HL-60/S4 treated with retinoic acid at 250 ng/mL for 4 days and 3 days (cell line): ENCODE data around the gene AHCY.
"Not testable (repeated sequence)": the region's sequence is repeated elsewhere in the genome, so short reads cannot be mapped to it uniquely, and the experiment has no call there.

Experiments
- in situ Hi-C: fragments of 300-500 bp; cut with MboI; formaldehyde crosslinking; loops from 2 replicates; pipeline ENCODE4 v1.7.0; 2022; ENCODE audit warnings: low sequenced_read_pairs

The AHCY gene

DNA sequence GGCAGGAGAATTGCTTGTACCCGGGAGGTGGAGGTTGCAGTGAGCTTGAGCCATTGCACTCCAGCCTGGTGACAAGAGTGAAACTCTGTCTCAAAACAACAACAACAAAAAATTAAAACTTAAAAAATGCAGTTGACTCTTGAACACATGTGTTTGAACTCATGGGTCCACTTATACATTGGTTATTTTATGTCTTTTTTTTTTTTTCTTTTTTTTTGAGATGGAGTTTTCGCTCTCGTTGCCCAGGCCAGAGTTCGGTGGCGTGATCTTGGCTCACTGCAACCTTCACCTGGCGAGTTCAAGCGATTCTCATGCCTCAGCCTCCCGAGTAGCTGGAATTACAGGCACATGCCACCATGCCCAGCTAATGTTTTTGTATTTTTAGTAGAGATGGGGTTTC lies 39.7 kb downstream of the AHCY start:
- in situ Hi-C loops: not testable (repeated sequence)

DNA sequence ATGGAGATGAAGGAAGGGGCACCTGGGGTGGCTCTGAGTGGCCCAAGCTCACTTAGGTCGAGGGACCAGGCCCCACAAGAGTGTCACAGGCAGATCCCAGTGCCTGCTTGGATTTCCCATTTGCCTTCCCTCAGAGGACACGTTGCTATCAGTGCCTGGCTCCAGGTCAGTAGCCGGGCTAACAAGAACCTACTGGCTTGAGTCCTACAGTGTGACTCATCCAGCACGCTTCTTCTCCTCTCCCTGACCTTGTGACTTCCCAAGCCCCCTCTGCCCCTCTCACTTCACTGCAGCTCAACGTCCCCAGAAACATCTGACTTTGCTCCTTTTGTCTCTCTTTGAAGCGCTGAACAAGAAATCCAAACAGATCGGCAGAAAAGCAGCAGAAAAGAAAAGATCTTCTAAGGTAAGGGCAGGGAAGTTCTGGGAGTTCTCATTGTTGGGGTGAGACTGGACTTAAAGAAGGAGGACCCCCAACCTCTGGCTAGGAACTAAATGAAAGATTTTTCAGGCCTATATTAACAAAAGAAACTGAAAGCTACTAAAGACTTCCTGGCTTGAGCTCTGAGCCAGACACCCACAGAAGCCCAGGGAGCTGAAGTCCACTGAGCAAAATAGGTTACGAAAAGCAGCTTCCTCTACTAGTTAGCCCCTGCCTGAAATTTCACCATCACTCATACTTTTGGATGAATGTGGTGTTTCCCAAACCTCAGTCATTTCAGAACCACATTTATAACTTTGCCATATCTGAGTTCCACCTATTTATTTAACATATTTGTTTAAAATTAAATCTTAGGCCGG lies 40.5 kb downstream of the AHCY start:
- in situ Hi-C loops: no loop called here

DNA sequence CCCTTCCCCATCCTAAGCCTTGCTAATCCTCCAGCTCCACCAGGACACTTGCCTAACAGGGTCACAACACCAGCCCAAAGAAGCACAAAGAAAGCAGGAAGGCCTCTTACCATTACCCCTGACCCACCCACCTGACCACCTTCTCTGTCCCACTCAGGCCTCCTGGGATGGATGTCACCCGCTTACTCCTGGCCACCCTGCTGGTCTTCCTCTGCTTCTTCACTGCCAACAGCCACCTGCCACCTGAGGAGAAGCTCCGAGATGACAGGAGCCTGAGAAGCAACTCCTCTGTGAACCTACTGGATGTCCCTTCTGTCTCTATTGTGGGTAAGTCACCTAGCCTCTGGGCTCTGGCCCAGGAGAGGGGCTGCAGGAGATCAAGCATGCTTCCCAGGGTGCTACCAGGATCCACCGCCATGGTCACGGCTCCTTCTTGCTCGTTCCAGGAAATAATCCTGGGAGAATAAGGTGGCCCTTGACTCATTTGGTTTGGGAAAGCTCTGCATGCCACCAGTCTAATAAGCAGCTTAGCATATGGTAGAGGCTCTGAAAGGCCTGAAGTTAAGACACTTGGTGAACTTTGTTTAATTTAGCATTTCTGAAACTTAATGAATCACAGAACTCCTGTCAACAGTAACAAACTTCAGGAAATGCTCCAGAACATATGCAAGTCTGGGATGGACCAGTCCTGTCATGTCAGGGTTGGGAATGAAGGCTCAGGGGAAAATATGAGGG lies 42.8 kb downstream of the AHCY start:
- in situ Hi-C loops: no loop called here

DNA sequence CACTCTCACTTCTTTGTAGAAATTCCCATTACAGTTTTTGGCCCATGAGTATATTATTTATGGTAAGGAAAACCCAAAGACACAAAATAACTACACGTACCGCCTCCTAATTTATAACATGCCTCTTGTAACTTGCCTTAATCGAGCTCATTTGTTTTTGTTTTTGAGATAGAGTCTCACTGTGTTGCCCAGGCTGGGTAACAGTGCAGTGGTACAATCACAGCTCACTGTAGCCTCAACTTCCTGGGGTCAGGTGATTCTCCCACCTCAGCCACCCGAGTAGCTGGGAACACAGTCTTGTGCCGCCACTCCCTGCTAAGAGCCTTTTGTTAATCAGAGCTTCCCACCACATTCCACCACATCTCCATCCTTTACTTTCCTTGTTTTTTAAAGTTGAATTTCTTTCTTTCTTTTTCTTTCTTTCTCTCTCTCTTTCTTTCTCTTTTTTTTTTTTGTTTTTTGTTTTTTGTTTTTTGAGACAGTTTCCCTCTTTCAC lies 46.5 kb downstream of the AHCY start:
- in situ Hi-C loops: no loop called here

DNA sequence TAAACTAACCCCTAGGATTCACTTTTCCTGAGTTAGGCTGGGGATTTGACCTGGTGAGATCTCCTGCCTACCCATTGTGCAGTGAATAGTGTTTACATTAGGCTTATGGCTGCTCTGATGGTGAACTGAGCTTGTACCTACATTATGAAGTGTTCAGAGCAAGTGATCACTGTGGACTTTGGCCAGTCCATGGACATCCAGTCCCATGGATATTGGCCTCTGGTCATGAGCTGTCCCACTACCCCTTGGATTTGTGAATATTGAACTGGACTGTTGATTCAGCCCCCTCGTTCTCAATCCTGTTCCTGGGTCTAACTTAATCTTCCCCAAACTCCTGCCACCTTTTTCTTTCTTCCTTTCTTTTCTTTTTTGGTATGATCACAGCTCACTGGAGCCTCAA lies 48.2 kb downstream of the AHCY start:
- in situ Hi-C loops: no loop called here

DNA sequence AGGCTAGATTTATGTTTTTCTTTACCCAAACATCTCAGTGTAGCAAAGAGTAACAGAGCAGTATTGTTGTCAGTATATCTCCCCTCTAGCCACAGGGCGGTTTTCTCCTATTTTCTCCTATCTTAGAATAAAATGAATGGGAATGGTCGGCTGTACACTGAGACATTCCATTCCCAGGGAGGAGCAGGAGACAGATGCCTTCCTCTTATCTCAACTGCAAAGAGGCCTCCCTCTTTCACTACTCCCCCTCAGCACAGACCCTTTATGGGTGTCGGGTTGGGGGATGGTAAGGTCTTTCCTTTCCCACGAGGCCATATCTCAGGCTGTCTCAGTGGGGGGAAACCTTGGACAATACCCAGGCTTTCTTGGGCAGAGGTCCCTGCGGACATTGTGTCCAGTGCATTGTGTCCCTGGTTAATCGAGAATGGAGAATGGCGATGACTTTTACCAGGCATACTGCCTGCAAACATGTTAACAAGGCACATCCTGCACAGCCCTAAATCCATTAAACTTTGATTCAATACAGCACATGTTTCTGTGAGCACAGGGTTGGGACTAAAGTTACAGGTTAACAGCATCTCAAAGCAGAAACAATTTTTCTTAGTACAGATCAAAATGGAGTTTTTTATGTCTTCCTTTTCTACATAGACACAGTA lies 50.6 kb downstream of the AHCY start:
- in situ Hi-C loops: not testable (repeated sequence)

DNA sequence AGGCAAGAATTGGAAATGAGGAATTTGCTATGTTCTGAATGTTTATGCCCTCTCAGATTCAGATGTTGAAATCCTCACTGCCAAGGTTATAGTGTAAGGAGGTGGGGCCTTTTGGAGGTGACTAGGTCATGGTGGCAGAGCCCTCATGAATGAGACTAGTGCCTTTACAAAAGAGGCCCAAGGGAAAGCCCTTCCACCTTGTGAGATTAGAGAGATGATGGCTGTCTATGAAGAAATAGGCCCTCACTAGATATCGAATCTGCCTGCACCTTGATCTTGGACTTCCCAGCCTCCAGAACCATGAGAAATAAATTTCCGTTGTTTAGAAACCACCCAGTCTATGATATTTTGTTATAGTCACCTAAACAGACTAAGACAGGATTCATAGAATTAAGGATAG lies 51.5 kb downstream of the AHCY start:
- in situ Hi-C loops: no loop called here

DNA sequence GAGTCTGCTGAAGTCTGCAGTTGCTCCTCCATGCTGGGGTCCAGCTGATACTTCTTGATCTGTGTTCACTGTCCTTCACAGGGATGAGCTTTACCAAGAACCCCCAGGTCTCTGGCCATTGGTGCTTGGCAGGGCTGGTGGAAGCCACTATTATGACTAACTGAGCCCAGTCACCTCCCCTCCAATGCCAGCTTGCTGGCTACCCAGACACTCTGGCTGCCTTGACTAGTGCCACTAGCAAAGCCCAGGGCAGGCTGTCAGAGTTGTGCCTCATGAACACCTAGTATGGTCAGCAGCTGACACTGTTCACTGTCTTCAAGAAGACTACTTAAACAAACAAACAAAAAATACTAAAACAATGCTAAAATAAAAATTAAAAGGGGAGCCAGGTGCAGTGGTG lies 53.1 kb downstream of the AHCY start:
- in situ Hi-C loops: no loop called here

DNA sequence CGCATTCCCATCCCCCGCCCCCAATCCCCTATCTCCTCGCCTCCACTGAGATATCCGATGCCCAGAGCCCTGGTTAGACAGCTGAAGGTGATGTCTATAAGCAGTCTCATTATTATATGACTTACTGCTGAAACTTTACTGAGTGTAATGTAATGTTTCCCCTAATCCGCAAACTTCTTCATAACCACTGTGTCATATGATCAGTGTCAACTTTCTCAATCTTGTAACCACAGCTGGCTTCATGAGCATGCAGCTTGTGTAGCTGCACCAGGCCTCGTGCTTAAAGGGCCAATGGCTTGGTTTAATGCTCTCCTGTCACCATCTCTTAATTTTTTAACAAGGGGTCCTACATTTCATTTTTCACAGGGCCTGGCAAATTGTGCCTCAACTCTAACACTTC lies 53.9 kb downstream of the AHCY start:
- in situ Hi-C loops: no loop called here

DNA sequence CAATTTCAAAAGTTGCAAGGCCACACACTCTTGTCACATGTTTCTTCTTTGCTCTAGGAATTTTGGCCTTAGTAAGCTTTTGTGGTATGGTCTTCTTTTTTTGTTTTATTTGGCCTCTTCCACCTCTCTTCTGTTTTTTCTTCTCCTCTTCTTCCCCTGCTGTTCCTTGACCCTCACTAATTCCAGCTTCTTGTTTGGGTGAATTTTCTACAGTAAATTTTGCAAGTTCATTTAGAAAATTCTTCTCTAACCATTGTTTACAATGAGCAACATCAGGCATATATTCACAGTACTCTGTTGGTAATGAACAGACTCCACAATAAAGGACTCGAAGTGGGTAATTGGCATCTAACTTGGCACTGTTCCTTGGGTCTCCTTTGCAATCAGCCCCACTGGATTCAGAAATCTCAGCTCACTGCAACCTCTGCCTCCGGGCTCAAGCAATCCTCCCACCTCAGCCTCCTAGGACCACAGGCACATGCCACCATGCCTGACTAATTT lies 57.0 kb downstream of the AHCY start:
- in situ Hi-C loops: no loop called here

DNA sequence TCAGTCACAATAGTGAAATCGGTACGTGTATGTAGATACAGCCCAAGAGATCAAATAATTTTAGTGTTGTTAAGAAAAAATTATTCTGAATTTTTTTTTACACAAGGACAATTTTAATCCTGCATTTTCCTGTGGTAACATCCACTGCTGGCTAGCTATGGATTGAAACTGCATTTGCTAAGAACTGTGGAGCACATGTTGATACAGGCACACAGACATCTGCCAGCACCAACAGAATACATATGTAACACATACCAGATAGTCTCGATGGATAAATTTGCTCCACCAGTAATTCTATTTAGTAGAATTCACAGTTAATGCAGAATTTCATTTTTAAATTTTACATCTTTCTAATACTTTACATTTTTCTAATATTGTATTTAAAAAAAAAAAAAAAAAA lies 59.8 kb downstream of the AHCY start:
- in situ Hi-C loops: no loop called here

DNA sequence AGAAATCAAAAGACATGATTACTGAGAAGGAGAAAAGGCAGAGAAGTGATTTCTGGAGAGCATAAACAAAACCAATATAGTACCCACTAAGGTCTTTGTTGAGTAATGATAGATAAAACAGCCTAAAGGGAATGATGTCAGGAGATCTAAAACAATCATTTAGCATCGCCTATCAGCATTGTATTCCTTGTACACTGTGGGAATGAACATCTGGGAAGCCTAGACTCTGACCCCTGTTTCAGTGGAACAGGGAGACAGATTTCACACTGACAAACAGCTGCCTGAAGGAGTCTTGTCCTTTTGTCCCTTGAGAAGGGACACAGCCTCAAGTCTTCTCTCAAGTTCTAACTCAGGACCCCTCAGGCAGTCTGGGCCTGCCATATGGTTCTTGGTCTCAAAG lies 60.3 kb downstream of the AHCY start:
- in situ Hi-C loops: no loop called here

DNA sequence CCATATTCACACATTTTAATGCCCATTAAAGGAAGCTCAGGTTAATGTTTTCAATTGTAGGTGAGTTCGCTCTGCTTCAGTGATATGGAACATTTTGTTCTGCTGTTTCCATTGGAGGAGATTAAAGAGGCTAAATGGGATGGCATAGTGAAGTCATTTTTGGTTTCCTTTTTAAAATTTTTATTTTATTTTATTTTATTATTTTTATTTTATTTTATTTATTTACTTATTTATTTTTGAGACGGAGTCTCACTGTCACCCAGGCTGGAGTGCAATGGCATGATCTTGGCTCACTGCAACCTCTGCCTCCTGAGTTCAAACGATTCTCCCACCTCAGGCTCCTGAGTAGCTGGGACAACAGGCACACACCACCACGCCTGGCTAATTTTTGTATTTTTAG lies 61.1 kb downstream of the AHCY start:
- in situ Hi-C loops: not testable (repeated sequence)

DNA sequence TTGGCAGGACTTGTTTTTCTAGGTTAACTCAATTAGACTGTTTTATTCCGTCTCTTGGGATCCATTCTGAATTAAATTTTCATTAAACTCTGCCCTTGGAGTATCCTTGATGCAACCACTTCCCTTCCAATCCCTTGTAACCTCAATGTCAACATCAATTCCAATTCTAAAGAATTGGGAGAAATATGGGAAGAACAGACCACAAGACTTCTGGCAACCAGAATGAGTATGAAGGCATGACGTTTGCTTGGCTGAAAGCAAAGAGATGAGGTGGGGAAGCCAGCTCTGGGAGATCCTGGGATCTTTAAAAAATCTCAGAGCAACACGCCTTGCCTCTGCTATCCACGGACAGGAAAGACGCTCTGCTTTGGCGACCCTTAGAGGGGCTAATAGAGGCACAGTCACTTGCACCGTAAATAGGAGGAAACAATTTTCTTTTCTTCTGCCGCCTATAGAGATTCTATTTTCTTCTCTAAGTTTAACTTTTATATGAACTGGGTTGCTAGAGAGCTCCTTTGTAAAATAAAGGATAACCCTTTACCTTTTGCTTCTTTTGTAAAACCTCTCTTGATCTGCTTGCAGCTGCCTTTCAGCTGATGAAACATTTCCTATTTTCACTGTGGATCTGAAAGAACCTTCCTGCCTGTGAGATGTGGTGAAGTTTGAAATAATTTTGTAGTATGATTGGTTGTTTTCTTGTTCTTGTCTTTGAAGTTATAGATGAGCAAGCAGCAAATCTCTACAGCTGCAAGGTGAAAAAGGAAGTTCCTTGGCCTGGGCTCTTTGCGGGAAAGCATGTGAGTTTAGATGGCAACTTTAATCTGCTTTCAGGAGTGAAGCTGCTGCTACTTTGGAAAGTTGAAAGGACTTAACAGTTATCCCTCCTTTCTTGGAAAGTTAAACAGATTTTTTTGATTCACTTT lies 62.2 kb downstream of the AHCY start, which contains the start of gene ASIP:
ASIP (plus strand) TSS at position 731 of the 923 bp plus-strand sequence. CDS start 18,952 bp downstream, outside the sequence.
- in situ Hi-C loops: no loop called here

DNA sequence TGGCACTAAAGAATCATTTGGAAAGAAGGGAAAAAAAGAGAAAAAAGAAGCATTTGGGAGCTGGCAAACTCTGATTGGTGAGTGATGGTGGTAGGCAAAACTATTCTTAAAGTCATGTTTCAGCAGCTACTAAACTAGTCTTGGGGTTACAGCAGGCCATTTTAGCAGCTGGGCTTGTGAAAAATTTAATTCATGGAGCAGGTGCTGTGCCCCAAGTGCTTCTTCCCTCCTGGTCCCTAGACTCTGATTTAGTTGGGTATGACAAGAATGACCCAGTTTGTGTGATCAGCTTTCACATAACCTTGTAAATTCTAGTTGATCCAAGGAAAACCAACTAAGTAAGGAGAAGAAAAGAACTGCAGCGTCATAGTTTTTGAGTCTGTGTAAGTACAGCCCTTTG lies 63.0 kb downstream of the AHCY start:
- in situ Hi-C loops: no loop called here

DNA sequence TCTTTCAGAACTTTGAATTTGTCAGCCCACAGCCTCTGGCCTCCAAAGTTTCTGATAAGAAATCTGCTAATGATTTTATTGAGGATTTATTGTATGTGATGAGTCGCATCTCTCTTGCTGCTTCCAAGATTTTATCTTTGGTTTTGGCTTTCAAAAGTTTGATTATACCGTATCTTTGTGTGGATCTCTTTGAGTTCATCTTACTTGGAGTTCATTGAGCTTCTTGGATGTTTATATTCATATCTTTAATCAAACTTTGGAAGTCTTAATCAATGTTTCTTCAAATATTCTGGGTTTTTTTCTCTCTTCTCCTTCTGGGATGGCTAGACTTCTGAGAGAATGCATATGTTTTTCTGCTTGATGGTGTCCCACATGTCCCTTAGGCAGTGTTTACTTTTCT lies 65.2 kb downstream of the AHCY start:
- in situ Hi-C loops: no loop called here

DNA sequence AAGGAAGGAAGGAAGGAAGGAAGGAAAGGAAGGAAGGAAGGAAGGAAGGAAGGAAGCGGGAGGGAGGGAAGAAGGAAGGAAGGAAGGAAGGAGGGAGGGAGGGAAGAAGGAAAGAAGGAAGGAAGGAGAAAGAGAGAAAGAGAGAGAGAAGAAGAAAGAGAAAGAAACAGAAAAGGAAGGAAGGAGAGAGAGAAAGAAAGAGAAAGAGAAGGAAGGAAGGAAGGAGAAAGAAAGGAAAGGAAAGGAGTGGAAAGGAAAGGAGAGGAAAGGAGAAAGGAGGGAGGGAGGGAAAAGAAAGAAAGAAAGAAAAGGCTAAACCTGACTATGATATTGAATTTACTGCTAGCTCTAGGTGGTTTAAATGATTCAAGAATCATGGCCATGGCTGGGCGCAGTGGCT lies 67.3 kb downstream of the AHCY start:
- in situ Hi-C loops: no loop called here

DNA sequence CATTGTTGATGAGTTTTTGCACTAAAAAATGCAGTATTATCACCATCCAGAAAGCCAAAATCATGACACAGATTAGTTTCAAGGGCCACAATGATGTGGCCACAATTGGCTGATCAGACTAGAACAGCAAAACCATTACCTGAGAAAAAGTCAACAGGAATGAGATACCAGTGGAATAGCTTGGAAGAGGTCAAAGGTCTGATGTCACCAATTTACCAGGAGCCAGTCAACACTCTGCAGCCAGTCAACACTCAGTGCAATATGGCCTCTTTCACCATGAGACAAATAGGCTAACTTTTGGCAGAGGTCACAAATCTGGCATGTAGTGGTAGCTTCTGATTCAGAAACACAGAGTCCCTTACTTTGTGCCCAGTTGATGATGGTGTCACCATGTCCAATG lies 69.5 kb downstream of the AHCY start:
- in situ Hi-C loops: no loop called here

DNA sequence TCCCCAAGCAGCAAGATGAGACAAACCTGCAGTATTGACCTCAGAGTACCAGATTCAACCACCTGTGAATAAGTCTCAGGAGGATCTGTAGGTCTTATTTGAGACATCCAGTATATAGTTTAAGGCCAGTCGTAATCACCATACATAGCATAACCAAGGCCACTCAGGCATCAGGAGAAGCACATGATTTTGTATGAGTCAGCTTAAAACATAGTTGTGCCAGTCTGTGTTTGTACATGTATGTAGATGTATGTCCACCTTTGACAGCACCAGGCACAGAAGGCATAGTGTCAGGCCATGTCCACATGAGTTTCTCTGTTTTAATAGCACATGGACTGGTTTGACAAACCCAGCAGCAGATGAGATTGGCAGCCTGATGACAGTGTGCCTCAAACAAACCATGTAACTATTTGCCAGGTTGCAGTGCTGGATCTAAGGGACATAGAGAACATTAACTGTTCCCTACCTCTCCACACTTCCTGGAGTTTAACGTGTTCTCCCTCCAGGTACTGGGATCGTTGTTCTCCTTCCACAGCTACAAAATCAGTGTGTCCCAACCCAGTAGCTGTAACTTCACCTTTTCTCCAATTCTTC lies 70.6 kb downstream of the AHCY start:
- in situ Hi-C loops: no loop called here

DNA sequence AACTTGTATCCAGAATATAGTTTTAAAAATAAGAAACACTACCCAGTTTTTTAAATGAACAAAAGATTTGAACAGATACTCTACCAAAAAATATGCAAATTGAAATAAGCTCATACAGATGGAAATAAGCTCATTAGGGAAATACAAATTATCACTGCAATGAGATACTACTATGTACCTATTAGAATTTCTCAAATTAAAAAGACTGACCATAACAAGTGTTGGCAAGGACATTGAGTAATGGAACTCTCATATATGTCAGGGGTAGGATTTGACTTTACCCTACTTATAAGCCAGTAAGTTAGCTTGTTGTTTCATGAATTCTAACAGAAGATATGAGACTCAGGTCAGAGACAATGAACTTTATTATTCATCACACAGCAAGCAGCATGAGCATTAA lies 71.5 kb downstream of the AHCY start:
- in situ Hi-C loops: no loop called here
